Bone marrow (tissue), 2 donors: ENCODE measurements around the gene SUGCT.
"Not testable (repeated sequence)": the region's sequence is repeated elsewhere in the genome, so short reads cannot be mapped to it uniquely, and the experiment has no call there.

ENCODE experiments used
- DNase-seq, 2 donors: peaks; one replicate each; lab custom pipeline; 2025; lab: John Stamatoyannopoulos, UW

The SUGCT gene

GRCh38 chr7:40623863-40624262 lies 489.1 kb downstream of the SUGCT start:
- no peak for DNase-seq

- not testable (repeated sequence) for DNase-seq
These were observed 492.6 kb downstream of the SUGCT start for GRCh38 chr7:40627361-40627760.

GRCh38 chr7:40629891-40630290 lies 495.1 kb downstream of the SUGCT start:
- DNase-seq, result no peak

GRCh38 chr7:40634118-40634517 lies 499.3 kb downstream of the SUGCT start:
- no peak for DNase-seq

- no peak for DNase-seq
These were observed 503.9 kb downstream of the SUGCT start for GRCh38 chr7:40638545-40639320.

- no peak for DNase-seq
These were observed 505.8 kb downstream of the SUGCT start for GRCh38 chr7:40640566-40640965.

- no peak for DNase-seq
These were observed 506.9 kb downstream of the SUGCT start for GRCh38 chr7:40641701-40642100.

GRCh38 chr7:40643664-40644063 lies 508.9 kb downstream of the SUGCT start:
- no peak for DNase-seq

GRCh38 chr7:40644454-40645188 lies 509.8 kb downstream of the SUGCT start:
- DNase-seq, result no peak

GRCh38 chr7:40645197-40645596 lies 510.4 kb downstream of the SUGCT start:
- DNase-seq, result no peak

GRCh38 chr7:40646717-40647116 lies 511.9 kb downstream of the SUGCT start:
- no peak for DNase-seq

- no peak for DNase-seq
These were observed 512.9 kb downstream of the SUGCT start for GRCh38 chr7:40647719-40648118.

GRCh38 chr7:40649247-40649646 lies 514.4 kb downstream of the SUGCT start:
- no peak for DNase-seq

GRCh38 chr7:40650903-40651302 lies 516.1 kb downstream of the SUGCT start:
- not testable (repeated sequence) for DNase-seq

- no peak for DNase-seq
These were observed 519.4 kb downstream of the SUGCT start for GRCh38 chr7:40654171-40654570.

- DNase-seq, result no peak
These were observed 520.6 kb downstream of the SUGCT start for GRCh38 chr7:40655426-40655825.

- DNase-seq, result no peak
These were observed 521.5 kb downstream of the SUGCT start for GRCh38 chr7:40656349-40656748.

- no peak for DNase-seq
These were observed 523.9 kb downstream of the SUGCT start for GRCh38 chr7:40658729-40659128.

- DNase-seq, result no peak
These were observed 524.4 kb downstream of the SUGCT start for GRCh38 chr7:40659231-40659630.

GRCh38 chr7:40673285-40673684 lies 538.5 kb downstream of the SUGCT start:
- DNase-seq, result peak in 1 of 2 donors; percentile 4

GRCh38 chr7:40674316-40674715 lies 539.5 kb downstream of the SUGCT start:
- no peak for DNase-seq

GRCh38 chr7:40675741-40676140 lies 540.9 kb downstream of the SUGCT start:
- DNase-seq, result no peak

GRCh38 chr7:40676221-40676620 lies 541.4 kb downstream of the SUGCT start:
- no peak for DNase-seq
